GM21717 (cell line): Measurements from ENCODE around the gene CABLES2.

Experiments used
- ATAC-seq: cut with Tn5 transposase; IDR thresholded peaks from one replicate; pipeline ENCODE4 v1.9.1; 2021; ENCODE audit warnings: mild to moderate bottlenecking, moderate library complexity; ENCODE audit not compliant: unreplicated experiment

CABLES2 gene

DNA sequence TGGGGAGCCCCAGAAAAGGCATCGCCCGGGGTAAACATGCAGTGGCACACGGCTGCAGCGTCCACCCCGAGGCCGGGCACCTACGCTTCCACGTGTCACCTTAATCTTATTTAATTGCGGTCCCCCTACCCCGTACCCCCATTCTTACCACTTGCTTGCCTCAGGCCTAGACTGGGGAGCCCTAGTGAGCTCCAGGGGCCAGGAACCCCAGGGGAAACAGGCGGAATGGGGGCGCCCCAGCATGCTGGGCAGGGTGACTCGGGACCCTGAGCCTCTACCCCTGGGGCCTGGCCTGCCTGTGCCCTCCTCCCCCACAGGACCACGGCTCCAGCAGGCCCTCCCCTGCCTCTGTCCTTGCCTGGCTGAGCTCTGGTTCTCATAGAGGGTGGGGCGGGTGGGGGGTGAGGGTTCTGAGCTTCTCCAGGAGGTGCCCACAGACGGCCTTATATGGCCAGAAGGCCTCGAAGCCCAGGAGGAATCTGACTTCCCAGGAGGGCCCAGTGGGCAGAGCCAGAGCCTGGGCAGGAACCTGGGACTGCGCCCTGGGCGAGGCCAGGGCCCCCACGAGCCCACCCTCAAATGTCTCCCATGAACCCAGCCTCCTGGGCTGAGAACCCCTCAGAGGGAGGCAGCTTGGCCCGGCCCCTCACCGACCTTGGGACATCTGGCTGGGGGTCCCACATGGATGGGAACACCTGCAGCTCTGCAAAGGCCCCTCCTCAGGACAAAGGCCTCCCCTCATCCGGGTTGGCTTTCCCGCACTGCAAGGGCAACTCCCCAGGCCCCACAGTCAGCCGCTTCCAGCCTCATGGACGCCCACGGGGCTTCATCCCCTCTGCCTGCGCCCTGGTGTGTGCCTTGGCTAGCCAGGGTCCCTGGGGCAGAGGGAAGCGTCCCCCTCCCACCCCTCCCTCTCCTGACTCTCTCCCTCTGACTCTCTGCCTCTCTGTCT is 34.8 kb downstream of the CABLES2 start:
- ATAC-seq: no peak

- ATAC-seq: no peak
Measured at GRCh38 chr20:62371588-62372041, 35.5 kb downstream of the CABLES2 start.

DNA sequence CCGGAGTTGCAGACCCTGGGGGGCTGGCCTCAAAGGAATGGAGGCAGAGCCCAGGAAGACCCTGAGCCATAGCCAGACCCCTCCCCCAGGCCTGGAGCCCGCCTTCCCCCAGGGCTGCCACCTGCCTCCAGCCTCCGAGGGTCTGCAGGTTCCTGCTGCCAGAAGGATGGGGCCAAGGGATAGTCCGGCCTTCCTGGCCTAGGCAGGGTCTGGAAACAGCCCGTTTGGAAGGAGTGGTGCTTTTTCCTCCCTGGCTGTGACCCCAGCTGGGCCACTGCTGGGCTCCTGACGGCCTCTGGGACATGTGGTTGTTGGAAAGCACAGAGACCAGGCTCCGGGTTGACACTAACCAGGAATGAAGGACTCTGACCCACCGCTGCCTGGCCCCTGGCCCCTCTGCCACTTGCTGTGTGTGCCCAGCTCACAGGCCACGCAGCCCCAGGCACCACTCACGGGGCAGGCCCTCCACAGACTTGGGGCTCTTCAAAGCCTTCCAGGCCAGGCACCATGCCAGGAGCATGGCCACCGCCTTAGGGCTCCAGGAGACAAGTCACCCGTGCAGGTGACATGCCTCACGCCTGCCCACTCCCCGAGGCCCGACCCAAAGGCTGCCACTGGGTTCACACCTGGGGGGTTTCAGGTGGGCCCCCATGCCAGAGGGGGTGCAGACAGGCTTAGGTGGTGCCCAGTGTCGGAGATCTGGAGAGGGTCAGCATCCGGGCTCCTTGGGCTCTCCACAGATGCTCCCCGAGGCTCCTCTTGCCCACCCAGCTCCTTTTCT is 36.1 kb downstream of the CABLES2 start:
- ATAC-seq: no peak

DNA sequence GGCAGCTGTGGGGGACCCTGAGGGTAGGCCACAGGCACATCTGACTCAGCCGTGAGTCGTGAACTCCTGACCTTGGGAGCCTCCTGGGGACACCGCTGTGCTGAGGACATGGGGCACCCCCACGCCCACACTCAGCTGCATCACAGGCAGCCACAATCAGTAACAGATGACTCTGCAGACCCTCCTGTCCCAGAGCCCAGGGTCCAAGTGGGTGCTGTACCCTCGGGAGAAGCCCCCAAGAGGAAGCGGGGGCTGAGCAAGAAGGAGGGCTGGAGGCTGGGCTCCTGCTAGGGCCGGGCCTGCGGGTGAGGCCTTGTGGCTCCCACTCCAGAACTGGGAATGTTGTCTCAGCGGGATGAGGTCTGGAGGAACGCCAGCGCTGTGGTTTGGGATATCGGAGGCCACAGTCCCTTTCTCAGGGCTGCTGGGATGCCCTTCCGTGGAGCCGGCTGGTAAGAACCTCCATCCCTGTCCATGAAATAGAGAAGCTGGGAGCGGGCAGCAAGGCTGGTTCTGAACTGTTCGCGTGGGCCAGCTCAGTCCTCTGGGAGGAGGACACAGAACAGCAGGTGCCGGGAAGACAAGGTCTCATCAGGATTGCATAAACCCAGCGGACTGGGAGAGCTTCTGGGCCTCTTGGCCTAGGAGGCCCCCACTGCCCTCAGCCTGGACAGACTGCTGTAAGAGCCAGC is 36.8 kb downstream of the CABLES2 start:
- no peak for ATAC-seq

DNA sequence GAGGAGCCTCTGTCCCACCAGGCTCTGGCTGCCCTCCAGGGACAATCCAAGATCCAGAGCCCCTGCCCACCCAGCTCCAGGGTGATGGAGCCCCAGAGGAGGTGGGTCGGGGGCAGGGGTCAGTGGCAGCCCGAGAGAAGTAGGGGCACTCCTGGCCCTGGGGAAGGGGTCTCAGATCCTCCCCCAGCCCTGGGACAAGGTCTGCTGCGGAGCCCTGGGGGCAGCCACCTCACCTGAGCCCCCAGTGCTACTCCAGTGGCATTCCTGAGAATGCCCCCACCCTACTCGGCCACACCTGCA is 37.3 kb downstream of the CABLES2 start:
- ATAC-seq: no peak

DNA sequence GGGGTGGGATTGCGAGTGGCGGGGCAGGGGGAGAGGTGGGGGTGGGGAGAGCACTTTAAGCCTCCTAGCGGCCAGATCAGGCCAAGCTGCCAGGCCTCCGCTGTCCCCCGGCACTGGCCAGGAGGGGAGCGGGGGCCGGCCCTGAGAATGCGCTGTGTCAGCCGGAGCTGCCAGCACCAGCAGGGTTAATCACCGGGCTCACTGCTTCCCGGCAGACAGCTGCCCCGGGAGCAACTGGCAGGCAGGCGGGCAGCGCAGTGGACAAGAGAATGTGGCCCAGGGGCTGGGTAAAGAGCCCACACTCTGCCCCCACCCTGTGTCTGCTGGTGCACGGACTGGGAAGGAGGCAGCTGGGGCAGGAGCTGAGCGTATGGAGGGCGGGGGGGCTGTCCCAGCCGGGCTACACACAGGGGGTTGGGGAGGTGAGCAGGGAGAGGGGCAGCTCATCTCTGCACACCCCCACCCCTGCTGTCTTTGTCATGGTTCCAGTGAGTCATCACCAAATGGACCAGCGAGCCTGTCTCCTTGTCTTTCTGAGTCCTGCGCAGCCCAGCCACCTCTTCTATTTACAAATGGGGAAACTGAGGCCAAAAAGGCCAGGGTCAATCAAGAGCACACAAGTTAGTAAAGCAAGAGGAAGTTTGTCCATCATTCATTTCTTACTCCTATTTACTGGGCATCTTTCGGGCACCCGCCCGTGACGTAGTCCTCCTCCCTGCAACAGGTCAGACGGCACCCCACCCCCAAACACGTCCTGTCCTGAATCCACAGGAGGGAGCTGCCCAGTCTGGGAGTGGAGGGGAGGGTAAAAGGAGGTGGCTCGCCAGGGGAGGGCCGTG is 37.9 kb downstream of the CABLES2 start:
- ATAC-seq: no peak

DNA sequence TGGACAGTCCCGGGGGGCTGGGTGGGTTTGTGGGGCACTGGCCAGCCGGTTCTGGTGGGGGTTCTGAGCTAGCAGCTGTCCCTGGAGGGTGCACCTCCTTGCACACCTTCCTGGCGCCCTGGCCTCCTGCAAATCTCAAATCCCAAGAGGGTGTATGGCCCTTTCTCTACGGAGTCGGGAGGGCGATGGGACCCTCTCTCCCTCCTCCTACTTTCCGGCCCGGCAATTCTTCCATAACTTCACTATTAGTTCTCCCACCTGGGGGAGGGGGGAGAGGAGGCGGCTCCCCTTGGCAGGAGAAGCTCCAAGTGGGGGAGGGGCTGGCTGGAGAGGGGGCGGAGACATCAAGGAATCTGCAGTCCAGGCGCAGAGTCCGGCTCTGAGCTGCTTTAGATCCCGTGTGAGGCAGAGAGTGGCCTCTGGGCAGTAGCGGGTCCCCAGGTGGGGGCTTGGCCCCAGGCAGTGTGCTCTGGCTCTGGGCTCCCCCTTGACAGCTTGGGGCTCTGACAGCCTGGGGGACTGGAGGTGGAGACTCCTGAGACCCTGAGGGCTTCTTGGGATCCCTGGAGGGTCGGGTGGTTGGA is 38.6 kb downstream of the CABLES2 start:
- no peak for ATAC-seq

DNA sequence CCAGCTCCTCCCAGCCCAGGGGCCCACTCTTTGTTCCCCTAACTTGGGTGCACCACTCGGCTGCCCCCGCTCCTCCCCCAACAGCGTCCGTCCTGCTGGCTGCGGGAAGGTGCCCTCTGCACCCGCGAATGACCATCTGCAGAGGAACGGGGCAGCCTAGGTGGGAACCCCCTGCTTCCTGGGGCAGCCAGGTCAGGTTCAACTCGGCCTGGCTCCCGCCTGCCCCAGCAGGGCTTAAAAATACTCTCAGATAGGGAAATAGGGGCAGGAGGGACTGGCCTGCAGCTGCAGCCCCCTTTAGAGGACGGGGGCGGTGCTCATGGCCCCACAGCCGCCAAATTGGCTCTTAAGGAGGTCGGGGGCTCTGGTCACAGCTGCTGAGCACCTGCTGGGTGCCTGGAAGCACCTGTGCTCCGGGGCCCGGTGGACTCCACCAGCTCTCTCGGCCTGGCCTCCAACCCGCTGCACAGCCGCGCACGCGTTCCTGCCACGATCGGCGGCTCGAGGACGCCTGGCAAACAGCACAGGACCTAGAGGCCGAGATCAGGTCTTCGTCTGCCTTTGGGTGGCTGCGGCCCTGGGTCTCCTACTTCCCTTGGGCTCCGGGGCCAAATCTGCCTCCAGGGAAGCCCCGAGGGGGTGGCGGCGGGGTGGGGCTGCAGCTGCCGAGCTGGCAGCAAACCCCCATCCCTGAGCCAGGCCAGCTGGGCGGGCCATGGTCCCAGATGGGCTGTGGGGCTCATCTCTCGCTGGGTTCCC is 39.3 kb downstream of the CABLES2 start:
- ATAC-seq: no peak

DNA sequence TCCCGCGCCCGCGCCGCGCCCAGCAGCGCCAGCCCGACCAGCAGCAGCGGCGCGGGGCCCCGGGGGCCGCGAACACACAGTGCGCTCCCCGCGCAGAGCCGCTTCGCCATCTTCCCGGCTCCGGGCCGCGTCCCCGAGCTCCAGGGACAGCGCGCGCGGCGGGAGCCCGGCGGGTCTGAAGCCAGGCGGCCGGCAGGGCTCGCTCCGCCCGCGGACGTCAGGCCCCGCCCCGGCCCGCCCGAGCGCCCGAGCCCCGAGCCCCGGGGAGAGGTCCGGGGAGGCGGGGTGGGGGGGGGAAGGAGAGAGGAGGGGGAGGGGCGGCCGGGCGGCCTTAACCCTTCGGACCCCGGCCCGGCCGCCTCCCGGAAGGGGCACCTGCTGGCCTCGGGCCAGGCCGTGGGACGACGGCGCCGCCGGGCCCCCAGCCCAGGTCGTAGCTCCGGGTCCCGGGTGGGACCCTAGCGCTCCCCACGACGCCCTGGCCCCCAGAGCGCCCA is 39.9 kb downstream of the CABLES2 start, which contains the start of gene LAMA5:
Gene LAMA5, minus strand, starts transcription at position 177 of the 497 bp plus-strand sequence. Its CDS starts 67 bp downstream, at position 110.
- ATAC-seq: no peak

DNA sequence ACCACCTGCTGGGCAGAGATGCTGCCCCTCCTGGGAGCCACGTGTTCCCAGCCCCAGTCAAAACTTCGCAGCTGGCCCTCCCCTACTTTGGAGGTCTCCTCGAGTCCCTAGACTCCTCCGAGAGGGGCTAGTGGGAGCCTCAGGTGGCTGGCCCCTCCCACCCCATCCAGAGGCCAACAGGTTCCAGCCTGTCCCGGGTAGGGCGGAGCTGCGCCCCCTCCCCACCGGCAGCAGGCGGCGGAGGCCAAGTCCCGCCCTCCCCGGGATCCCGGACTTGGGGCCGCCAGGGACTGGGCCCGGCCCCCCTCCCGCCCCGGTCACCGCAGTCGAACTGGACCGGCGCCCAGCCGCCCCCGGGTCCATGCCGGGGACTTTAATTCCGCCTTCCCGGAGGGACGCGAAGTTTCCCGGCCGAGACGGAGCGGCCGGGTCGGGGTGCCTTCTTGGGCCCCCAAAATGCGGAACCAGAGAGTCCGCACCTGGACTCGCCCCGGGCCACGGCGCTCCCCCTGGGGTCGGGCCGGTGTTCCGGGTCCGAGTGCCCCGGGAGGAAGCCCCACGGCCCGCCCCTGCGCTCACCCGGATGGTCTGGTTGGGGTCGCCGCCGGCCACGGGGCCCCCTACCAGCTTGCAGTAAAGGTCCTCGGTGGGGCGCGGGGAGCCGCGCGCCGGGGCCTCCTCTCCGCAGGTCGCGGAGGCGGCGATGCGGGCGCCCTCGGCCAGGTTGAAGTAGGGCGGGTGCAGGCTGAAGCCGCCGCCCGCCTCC is 40.5 kb downstream of the CABLES2 start:
- ATAC-seq: no peak

GRCh38 chr20:62365814-62366369 is 41.2 kb downstream of the CABLES2 start:
- no peak for ATAC-seq

DNA sequence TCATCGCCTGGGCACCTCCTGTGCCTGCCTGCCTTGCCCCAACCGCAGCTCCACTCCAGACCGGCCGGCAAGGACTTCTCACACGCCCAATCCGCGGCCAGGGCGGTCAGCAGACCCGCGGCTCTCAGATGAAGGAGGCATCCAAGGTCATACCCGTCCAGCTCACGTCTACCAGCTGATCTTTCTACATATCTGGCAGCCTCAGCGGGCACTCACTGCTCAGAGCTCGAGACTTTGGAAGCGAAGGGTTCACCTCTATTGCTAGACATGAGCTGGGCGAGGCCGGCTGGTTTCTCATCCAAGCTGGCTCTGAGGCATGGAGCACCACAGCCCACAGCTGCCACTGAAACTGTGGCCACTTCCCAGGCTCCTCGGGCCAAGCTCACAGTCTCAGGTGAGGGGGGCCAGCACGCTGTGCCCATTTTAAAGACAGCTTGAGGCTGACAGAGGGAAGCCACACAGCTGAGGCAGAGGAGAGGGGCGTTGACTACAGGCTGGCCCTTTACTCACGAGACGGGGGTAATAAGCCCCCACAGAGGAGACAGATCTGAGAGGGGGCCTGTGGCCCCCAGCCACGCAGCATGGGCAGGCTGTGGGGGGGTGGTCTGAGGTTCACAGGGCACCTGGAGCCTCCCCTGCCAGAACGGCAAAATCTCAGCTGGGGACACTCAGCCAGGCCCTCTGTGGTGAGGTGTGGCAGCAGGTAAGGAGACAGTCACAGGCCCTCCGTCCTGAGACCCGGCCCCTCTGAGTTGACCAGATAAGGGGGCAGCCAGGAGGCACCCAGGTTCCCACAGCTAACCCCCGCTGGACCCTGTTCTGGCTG is 42.0 kb downstream of the CABLES2 start:
- no peak for ATAC-seq

- ATAC-seq: no peak
Measured at GRCh38 chr20:62363920-62364851, 42.9 kb downstream of the CABLES2 start.

- ATAC-seq: no peak
Measured at GRCh38 chr20:62362991-62363919, 43.8 kb downstream of the CABLES2 start.

GRCh38 chr20:62362590-62362940 is 44.5 kb downstream of the CABLES2 start:
- ATAC-seq: no peak
